GF-D8 (cell line): ENCODE measurements around the gene LRRC8A.

Source experiments
- DNase-seq: peaks from one replicate; lab custom pipeline; 2025; lab: John Stamatoyannopoulos, UW

LRRC8A gene

DNA sequence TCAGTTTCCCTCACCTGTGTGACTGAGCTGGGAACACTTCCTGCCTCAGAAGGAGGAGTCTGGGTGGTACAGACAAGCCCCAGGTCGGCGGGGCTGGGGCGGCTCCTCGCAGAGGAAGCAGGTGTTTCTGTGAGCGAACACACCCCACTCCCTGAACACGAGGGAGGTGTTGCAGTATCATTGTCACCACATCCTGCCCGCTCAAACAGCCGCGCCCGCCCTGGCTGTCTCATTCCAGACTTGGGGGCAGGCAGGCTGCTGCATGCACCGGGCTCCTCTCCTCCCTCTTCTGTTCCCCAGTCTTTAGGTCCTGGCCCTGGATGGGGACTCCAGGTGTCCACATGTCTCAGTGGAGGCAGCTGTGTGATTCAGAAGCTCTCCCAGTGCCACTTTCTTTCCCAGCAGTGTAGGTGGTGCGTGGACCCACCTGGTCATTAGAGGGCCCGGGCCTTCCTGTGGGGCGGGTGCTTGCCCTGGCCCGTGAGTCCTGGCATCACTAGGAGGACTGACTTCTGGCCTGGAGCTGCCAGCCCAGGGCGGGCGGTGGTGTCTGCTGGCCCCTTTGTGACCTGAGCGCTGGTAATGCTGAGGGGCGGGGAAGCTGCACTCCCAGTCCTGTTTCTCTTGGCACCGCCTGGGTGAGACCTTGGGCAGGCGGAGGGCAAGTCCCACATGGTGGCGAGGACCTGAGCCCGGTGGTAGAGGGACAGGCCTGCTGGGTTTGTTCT lies 20.6 kb downstream of the LRRC8A start:
- DNase-seq, result peak; percentile 55

GRCh38 chr9:128903079-128903461 lies 21.1 kb downstream of the LRRC8A start:
- DNase-seq, result no peak

GRCh38 chr9:128903871-128904620 lies 22.1 kb downstream of the LRRC8A start:
- DNase-seq, result no peak

GRCh38 chr9:128905964-128906363 lies 24.0 kb downstream of the LRRC8A start:
- no peak for DNase-seq

DNA sequence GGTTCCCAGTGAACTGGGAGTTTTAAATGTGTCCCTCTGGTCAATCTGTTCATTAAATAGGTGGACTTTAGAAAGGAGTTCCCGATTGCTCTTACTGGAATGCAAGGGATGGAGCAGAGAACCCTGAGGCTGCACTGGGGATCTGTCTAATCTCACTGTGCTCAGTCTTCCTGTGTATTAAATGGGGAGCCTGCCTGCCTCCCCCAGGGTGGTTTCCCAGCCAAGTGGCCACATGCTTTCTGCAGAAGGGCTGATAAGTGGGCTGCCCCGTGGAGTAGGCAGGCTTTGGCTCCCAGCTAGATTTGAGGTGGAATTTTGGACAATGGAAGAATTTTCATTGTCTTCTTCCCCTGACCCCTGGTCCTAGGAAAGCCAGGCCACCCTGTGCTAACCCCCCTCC lies 24.8 kb downstream of the LRRC8A start:
- no peak for DNase-seq

GRCh38 chr9:128908372-128908771 lies 26.4 kb downstream of the LRRC8A start:
- DNase-seq, result no peak

DNA sequence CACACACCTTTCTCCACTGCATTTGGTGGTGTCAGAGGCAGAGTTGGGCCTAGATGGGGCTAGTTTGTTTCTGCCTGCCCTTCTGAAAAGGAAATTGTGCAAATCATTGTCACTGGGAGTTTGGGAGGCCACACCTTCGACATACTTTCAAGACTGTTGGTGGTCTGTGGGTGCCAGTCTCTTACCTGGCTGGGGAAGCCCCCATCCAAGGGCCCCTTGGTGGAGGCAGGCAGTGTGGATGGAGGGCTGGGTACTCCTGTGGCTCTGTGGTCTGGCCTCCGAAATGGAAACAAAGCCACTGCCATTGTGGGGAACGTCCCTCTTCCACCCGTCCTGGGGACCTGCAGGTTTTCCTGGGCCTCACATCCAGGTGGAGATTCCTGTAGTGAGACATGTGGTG lies 27.9 kb downstream of the LRRC8A start:
- no peak for DNase-seq

DNA sequence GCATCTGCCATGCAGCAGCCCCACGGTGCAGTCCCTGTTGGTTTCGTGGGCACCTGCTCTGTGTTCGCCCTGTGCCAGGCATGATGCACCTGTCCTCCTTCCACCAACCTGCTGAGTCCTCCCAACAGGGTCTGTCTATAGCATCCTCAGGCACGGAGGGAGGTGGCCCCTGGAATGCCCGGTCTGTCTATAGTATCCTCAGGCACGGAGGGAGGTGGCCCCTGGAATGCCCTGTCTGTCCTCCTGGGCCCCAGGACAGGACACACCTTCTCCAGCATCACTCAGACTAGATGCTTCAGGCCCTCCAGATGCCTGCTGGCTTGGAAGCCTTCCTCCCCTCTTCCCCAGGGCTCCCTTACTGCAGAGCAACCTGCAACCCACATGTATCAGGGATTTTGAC lies 29.0 kb downstream of the LRRC8A start:
- no peak for DNase-seq

- DNase-seq, result no peak
Measured at GRCh38 chr9:128911529-128912035, 29.6 kb downstream of the LRRC8A start.

DNA sequence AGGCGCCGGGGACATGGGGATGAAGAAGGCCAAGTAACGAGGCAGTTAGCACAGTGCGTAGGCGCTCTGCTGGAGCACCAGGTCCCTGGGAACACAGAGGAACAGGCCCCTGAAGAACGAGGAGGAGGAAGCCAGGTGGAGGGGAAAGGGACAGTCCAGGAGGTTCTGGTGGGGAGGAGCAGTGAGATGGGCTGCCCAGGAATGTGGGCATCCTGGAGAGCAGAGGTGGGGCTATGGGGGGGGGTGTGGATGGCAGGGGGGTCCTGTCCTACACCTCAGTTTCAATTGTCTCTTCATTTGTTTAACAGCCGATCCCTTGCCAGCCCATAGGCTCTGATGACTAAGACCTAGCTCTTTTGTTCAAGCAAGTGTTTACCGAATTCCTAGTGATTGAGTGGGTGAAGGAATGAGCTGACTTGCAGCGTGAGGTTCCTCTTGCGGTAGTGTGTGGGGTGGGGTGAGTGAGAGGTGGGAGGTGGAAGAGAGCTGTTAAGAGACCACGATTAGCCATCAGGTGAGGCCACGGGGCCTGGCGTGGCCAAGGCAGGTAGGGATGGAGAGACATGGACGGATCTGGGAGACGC lies 30.4 kb downstream of the LRRC8A start:
- DNase-seq, result no peak

DNA sequence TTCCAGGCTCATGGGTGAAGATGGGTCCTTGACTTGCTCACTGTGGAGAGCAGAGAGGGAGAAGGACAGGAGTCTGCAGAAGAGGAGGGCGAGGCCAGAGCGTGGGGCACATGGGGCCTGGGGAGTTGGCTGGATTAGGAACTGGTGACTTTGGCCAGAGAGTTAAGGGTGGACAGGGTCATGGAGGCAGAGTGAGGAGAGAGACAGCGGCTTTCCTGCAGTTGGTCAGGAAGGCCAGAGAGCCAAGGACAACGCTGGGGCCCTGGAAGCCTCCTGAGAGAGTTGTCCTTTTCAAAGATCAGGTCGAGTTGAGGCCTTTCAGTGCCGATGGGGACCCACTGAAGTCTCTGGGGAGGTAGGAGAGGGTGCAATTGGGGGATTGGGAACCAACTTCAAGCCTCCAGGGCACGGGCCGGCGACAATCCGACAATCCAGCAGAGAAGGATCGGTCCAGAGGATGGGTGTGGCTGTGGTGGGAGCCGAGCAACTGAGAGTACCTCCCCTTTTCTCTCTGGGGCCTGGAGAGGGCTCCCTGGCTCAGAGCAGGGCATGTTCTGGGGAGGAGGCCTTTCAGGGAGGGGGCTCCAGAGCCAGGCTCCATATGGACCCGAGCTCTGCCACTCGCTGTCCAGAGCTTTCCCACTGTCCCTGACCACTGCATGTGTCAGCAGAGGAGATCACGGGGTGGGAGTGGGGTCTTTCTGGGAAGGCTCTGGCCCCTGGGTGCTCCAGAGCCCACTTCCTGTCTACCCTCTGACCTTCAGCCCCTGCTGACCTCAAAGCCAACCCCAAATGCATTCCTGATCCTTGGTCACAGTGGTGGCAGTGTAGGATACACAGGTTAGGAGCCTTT lies 31.3 kb downstream of the LRRC8A start:
- no peak for DNase-seq

GRCh38 chr9:128913995-128914772 lies 32.3 kb downstream of the LRRC8A start:
- no peak for DNase-seq

DNA sequence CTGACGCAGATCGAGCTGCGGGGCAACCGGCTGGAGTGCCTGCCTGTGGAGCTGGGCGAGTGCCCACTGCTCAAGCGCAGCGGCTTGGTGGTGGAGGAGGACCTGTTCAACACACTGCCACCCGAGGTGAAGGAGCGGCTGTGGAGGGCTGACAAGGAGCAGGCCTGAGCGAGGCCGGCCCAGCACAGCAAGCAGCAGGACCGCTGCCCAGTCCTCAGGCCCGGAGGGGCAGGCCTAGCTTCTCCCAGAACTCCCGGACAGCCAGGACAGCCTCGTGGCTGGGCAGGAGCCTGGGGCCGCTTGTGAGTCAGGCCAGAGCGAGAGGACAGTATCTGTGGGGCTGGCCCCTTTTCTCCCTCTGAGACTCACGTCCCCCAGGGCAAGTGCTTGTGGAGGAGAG lies 34.3 kb downstream of the LRRC8A start:
- no peak for DNase-seq

DNA sequence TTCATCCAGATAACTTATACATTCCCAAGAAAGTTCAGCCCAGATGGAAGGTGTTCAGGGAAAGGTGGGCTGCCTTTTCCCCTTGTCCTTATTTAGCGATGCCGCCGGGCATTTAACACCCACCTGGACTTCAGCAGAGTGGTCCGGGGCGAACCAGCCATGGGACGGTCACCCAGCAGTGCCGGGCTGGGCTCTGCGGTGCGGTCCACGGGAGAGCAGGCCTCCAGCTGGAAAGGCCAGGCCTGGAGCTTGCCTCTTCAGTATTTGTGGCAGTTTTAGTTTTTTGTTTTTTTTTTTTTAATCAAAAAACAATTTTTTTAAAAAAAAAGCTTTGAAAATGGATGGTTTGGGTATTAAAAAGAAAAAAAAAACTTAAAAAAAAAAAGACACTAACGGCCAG lies 34.8 kb downstream of the LRRC8A start:
- DNase-seq, result no peak

GRCh38 chr9:128917151-128917849 lies 35.4 kb downstream of the LRRC8A start:
- DNase-seq, result no peak

DNA sequence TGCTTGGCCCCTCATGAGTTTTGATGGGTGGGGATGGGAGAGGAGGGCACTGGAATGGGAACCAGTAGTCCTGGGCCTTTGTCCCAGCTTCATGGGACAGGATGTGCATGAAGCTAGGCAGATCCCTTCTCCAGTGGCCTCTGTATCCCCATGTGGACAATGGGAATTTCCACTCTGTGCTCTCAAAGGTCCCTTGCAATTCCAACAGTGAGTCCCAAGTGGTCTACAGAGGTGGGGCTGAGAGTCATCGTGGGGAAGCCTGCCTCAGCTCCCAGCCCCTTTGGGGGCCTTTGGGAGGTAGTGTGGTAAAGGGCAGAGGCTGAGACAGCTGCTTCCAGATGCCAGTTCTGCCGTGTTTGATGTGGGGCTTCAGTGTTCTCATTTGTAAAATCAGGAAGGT lies 37.0 kb downstream of the LRRC8A start:
- no peak for DNase-seq

DNA sequence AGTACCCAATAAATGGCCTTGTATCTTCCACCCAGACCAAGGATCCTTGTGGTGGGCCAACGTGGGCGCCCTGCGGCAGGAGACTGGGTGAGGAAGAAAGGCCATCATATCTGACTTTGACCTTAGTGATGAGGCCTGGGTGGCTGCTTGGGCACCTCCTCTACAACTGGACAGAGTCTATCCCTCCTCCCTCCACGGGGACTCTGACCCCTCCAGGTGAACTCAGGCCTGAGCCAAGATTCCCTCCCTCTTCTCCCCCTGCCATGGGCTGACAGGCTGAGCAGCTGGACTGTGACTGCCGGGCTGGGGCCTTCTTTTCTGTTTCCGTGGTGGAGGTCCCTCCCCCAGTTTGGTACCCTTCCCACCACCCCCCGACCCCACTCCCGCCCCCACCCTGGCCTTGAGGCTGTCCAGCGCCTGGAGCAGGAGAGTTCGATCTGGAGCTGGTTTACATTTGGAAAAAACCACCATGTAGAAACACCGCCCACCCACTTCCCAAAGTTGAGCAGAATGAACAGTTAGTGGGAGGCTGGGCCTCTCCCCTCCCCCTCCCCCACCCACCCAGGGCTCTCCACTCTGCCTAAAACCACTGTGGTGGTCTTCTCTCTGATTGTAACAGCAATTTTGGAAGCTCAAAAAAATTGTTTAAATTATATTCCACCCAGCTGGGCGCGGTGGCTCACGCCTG lies 37.6 kb downstream of the LRRC8A start:
- DNase-seq, result no peak

- DNase-seq, result no peak
Measured at GRCh38 chr9:128920381-128921058, 38.6 kb downstream of the LRRC8A start, which contains the start of gene PHYHD1. Gene PHYHD1 (plus strand): TSS chr9:128920982. CDS start chr9:128922324, 1,342 bp downstream.
